MCF 10A (cell line): Measurements from ENCODE around the gene CP. TPM values are rescaled to one million over a fixed set of nuclear protein-coding genes. Genes with fewer than 3 reads are reported as not detected.

Experiments used
- BruUV-seq: library from RNA; stranded (reverse); fragments of 400-500 nt; replicated peaks from 2 replicates; lab custom pipeline; 2021; lab: Mats Ljungman, UMichigan
- CTCF ChIA-PET: fragments of 300-600 bp; sonication (Branson Sonifier 250); formaldehyde crosslinking; extraction: SDS; loops from one replicate; lab custom pipeline; 2021; ENCODE audit warnings: antibody characterized with exemption, inconsistent platforms; lab: Yijun Ruan, JAX
- POLR2A ChIA-PET: fragments of 300-600, 350-650 bp; sonication (Branson Sonifier 250); formaldehyde crosslinking; extraction: SDS; loops from one replicate; lab custom pipeline; 2020; ENCODE audit warnings: antibody characterized with exemption, inconsistent platforms; lab: Yijun Ruan, JAX
- DNase-seq: peaks from one replicate; pipeline ENCODE4 v3.0.0-alpha.2; 2018; ENCODE audit not compliant: unreplicated experiment
- H3K27ac Mint-ChIP-seq: one replicate; pipeline ENCODE4 v1.8.0; 2022; ENCODE audit warnings: mild to moderate bottlenecking, low read depth, mixed read lengths; ENCODE audit not compliant: unreplicated experiment
- H3K27me3 Mint-ChIP-seq: one replicate; pipeline ENCODE4 v1.8.0; 2022; ENCODE audit warnings: mixed read lengths; ENCODE audit not compliant: insufficient read depth, unreplicated experiment
- H3K36me3 Mint-ChIP-seq: one replicate; pipeline ENCODE4 v1.8.0; 2022; ENCODE audit warnings: mild to moderate bottlenecking, moderate library complexity, mixed read lengths; ENCODE audit not compliant: insufficient read depth, unreplicated experiment
- H3K4me1 Mint-ChIP-seq: one replicate; pipeline ENCODE4 v1.8.0; 2022; ENCODE audit warnings: mixed read lengths; ENCODE audit not compliant: insufficient read depth, unreplicated experiment
- H3K4me3 Mint-ChIP-seq: one replicate; pipeline ENCODE4 v1.8.0; 2022; ENCODE audit warnings: mild to moderate bottlenecking, moderate library complexity, mixed read lengths; ENCODE audit not compliant: unreplicated experiment
- H3K9me3 Mint-ChIP-seq: one replicate; pipeline ENCODE4 v1.8.0; 2022; ENCODE audit warnings: mixed read lengths; ENCODE audit not compliant: unreplicated experiment
- intact Hi-C: fragments of 100-400 bp; cut with micrococcal nuclease; formaldehyde crosslinking; loops from 2 replicates; pipeline ENCODE4 v1.14.1; 2022
- total RNA-seq: library from RNA; stranded (reverse); gene quantifications from 2 replicates; pipeline ENCODE4 v1.2.3, GENCODE V29; 2022
- TF ChIP-seq, protein P1 (sequence below): fragments of 200-600 bp; IDR thresholded peaks from one replicate; pipeline ENCODE4 v1.8.0; 2022; ENCODE audit warnings: antibody characterized with exemption, mild to moderate bottlenecking; ENCODE audit not compliant: unreplicated experiment

The CP gene
- total RNA-seq, 1 experiment from 2014 or later: not detected

DNA sequence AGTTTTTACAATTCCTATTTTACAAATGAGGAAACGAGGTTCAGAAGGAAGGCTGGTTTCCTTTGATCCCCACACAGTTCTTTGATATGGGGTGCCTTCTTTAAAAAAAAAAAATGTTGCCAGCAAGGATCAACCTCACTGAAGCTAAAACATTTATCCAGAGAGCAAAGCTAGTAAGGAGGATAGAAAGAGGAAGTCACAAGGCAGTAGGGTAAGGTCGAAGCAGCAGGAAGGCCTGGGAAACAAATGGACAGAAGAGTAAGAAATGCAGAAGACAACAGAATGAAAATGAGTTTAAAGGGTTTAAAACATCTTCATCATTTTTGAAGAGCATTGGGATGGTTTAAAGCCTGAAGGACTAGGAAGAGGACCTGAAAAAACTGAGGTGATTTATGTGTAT is 30.6 kb upstream of the CP start:
- Mint-ChIP-seq H3K27ac (no peak overlapping the region), H3K4me3 (no peak overlapping the region), H3K27me3 (no peaks in the 10 kb centered on the region), H3K4me1 (peaks cover 15% of the 10 kb centered on the region), H3K9me3 (no peaks in the 10 kb centered on the region), H3K36me3 (no peaks in the 10 kb centered on the region)
- no TSS peak for BruUV-seq
- CTCF ChIA-PET: interaction anchor here (0.6 kb wide), 1 partner anchor 277 kb away, joined by 3 read pairs; no protein-coding TSS in a partner anchor
- intact Hi-C loops: no loop called here
- TF ChIP-seq, protein P1, sequence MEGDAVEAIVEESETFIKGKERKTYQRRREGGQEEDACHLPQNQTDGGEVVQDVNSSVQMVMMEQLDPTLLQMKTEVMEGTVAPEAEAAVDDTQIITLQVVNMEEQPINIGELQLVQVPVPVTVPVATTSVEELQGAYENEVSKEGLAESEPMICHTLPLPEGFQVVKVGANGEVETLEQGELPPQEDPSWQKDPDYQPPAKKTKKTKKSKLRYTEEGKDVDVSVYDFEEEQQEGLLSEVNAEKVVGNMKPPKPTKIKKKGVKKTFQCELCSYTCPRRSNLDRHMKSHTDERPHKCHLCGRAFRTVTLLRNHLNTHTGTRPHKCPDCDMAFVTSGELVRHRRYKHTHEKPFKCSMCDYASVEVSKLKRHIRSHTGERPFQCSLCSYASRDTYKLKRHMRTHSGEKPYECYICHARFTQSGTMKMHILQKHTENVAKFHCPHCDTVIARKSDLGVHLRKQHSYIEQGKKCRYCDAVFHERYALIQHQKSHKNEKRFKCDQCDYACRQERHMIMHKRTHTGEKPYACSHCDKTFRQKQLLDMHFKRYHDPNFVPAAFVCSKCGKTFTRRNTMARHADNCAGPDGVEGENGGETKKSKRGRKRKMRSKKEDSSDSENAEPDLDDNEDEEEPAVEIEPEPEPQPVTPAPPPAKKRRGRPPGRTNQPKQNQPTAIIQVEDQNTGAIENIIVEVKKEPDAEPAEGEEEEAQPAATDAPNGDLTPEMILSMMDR: no peak
- POLR2A ChIA-PET: no interaction called here
- DNase-seq: no peak

DNA sequence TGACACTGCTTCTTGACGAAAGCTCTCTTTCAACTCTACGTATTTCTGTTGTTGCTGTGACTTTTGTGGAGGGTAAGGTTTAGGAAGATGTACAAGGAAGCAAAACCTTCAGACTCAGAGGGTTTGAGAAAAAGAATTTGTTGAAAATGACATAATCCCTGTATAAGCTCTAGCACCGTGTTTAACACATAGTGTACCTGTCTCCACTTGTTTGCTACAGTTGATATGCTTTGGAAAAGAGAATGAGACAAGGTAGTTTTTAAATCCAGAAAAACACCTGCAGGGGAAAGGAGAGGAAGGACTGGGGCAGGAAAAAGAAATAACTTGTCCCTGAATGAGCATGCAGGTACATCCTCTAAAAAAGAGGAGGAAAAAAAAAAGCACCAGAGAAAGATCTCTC is 29.6 kb upstream of the CP start:
- Mint-ChIP-seq H3K36me3 (no peaks in the 10 kb centered on the region), H3K4me3 (no peak overlapping the region), H3K27ac (no peak overlapping the region), H3K4me1 (peaks cover 22% of the 10 kb centered on the region), H3K27me3 (no peaks in the 10 kb centered on the region), H3K9me3 (no peaks in the 10 kb centered on the region)
- TF ChIP-seq, protein P1: no peak
- DNase-seq: no peak
- BruUV-seq: no TSS peak
- POLR2A ChIA-PET: no interaction called here
- intact Hi-C loops: no loop called here
- CTCF ChIA-PET: no interaction called here

GRCh38 chr3:149247929-149248691 is 26.5 kb upstream of the CP start:
- peak; percentile 52 for DNase-seq
- Mint-ChIP-seq H3K27ac (peak overlapping the region; percentile 85), H3K36me3 (no peaks in the 10 kb centered on the region), H3K4me1 (peaks cover 29% of the 10 kb centered on the region), H3K4me3 (no peak overlapping the region), H3K9me3 (no peaks in the 10 kb centered on the region), H3K27me3 (no peaks in the 10 kb centered on the region)
- intact Hi-C loops: loop anchor here (5.0 kb wide), 1 partner anchor 66 kb away; no protein-coding TSS in a partner anchor
- BruUV-seq: no TSS peak
- TF ChIP-seq, protein P1: no peak
- ChIA-PET CTCF (interaction anchor here (0.8 kb wide), 1 partner anchor 66 kb away, joined by 3 read pairs; no protein-coding TSS in a partner anchor), POLR2A (interaction anchor here (0.5 to 2.0 kb wide), 5 partner anchors 13 to 68 kb away, joined by 3 to 5 read pairs (median 3); no protein-coding TSS in a partner anchor)

DNA sequence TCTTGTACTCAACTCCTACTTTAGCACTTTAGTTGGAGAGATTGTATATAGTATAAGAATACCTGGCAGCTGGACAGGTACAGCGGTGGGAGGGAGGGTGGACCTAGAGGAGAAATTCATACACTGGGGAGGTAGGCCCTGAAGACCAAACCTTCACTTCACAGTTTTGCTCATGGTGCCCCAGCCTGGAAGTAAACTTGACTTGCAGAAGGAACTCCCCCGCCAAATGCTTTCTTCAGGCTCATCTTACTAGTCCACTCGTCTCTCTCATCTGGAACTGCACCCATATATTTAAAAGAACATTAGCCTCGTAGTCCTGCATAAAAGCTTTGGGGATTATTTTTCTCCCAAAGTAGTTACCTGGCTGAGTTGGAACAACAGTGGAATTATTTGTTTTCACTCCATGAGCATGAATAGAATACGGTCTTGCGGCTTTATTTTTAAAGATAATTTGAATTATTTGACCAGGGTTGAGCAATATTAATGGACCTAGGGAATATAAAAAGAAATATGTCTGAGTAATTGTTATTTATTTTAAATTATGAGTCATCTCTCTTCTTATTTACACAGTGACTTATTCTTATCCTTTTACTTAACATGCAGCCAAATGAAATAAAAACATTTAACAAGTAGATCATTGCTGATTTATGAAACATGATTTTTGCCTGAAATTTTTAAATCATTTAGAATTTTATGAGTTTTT is 25.5 kb upstream of the CP start:
- Mint-ChIP-seq H3K9me3 (no peaks in the 10 kb centered on the region), H3K27me3 (no peaks in the 10 kb centered on the region), H3K27ac (peak overlapping the region; percentile 85), H3K36me3 (no peaks in the 10 kb centered on the region), H3K4me3 (no peak overlapping the region), H3K4me1 (peaks cover 29% of the 10 kb centered on the region)
- TF ChIP-seq, protein P1: no peak
- DNase-seq: peak; percentile 72
- BruUV-seq: no TSS peak
- intact Hi-C loops: loop anchor here (5.0 kb wide), 1 partner anchor 65 kb away; no protein-coding TSS in a partner anchor
- CTCF ChIA-PET: interaction anchor here (1.4 kb wide), 1 partner anchor 126 kb away, joined by 6 read pairs; no protein-coding TSS in a partner anchor
- POLR2A ChIA-PET: interaction anchor here (0.6 to 3.1 kb wide), 10 partner anchors 12 to 117 kb away, joined by 3 to 19 read pairs (median 4); partner anchors contain the start of gene HPS3
